NCI-H128 (cell line): Measurements from ENCODE around the gene ZNHIT6.

ENCODE experiments used
- DNase-seq: peaks from one replicate; lab custom pipeline; 2025; ENCODE audit not compliant: unreplicated experiment; lab: John Stamatoyannopoulos, UW

Gene ZNHIT6

DNA sequence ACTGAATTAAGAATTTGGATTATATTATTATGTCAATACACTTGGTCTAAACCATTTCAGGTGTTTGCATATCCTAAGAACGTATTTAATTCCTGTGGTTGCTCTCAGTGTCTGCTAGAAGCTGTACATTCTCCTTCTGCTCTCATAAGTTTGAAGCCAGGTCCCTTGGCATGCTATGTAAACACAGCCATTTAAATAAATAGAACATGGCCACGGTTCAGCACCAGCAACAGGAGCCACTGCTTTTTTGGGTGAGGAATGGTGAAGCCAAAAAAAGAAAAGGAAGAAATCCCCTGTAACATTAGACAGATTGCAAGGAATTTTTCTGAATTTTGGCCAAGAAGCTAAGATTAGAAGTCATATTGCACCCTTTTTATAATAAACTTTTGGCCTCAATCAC lies 108.6 kb downstream of the ZNHIT6 start:
- DNase-seq = no peak
